EH (cell line): Measurements from ENCODE around the gene SLC12A6.

Experiments
- DNase-seq: peaks from one replicate; pipeline ENCODE4 v3.0.0-alpha.2; 2015; ENCODE audit warnings: low read depth

Gene SLC12A6

GRCh38 chr15:34330279-34330678 is 7.3 kb downstream of the SLC12A6 start:
- no peak for DNase-seq

- DNase-seq: no peak
These were observed 8.6 kb downstream of the SLC12A6 start for GRCh38 chr15:34329006-34329405.

DNA sequence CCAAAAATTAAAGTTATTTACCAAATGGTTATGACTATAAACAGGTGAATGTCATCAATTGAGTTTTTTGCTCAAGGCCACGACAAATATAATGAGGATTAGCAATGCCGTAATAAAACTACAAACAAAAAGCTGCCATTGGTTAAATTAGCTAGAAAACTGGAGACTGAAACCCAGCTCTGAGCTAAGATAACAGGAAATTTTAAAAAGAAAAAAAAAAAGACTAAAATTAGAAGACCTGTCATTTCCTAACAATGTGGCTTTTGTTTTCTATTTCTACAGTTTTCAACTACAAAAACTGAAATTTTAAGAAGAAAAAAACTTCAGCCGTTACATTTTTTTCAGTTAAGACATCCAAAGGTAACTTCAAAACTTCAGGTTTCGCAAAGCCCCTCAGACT is 9.7 kb downstream of the SLC12A6 start:
- DNase-seq: no peak

DNA sequence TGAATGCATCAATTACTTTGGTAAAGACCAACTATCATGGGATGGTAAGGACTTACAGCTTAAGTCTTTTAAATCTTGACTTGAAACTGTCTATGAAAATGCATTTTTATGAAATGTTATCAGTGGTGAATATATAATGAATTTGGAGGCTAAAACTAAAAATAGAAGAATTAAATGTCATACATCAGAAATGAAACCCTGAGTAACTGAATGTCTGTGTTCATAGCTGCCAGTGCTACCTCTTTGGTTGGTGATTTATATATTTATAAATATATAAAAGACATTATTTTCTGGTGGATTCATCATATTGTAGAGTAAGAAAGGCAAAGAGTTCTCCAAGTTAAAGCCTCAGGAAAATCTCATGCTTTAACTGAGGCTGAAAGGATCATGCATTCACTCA is 12.2 kb downstream of the SLC12A6 start:
- no peak for DNase-seq

DNA sequence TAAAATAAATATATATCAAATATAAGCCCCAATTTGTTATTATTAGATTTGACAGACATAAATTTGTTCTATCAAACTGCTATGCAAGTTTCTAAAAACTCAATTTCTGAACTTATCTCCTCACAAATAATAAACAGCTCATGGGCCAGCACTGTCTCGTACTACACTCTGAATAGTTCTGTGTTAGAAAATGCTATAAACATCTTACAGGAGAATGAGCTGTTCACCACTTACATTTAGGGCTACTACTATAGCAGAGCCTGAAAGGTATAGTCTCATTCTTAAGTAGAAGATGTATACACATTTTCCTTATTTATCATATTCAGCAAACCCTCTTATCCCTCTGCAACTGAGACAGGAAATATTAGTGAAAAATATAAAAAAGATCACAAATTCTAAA is 12.6 kb downstream of the SLC12A6 start:
- DNase-seq: no peak

- DNase-seq: no peak
These were observed 14.4 kb downstream of the SLC12A6 start for GRCh38 chr15:34323217-34323616.

GRCh38 chr15:34318277-34319079 is 19.1 kb downstream of the SLC12A6 start:
- peak; percentile 73 for DNase-seq

- DNase-seq: peak; percentile 43
These were observed 22.8 kb downstream of the SLC12A6 start for GRCh38 chr15:34314491-34315490.

- DNase-seq: no peak
These were observed 26.0 kb downstream of the SLC12A6 start for GRCh38 chr15:34311563-34311962.

- DNase-seq: peak; percentile 74
These were observed 33.0 kb downstream of the SLC12A6 start for GRCh38 chr15:34304613-34305012.

DNA sequence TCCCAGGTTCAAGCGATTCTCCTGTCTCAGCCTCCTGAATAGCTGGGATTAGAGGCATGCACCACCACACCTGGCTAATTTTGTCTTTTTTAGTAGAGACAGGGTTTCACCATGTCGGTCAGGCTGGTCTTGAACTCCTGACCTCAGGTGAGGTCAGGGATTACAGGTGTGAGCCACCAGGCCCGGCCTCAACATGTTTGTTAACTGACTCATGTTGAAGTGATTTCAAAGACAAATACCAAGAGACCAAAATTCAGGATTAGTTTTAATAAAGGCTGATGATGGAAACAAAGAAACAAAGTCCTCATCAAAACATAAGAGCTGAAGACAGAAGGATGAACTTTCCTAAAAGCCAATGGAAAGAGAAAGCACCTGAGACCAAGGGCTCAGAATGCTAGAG is 36.5 kb downstream of the SLC12A6 start:
- no peak for DNase-seq

DNA sequence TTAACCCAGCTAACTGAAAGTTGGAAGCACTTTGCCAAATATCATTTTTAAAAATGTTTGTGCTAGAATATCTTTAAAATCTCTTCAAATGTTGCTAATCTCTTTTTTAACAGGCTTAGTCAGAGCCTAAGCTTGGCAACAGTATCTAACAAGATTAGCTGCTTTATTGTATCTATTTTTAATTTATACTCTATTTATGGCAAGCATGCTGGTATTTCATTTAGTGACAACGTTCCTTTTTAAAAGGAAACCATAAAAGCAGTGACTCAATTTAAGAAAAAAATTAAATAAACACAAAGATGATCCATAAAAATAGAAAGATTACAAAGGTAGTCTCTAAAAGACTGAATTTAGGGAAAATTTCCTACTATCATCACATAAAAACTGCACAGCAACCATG is 40.5 kb downstream of the SLC12A6 start:
- peak; percentile 79 for DNase-seq

DNA sequence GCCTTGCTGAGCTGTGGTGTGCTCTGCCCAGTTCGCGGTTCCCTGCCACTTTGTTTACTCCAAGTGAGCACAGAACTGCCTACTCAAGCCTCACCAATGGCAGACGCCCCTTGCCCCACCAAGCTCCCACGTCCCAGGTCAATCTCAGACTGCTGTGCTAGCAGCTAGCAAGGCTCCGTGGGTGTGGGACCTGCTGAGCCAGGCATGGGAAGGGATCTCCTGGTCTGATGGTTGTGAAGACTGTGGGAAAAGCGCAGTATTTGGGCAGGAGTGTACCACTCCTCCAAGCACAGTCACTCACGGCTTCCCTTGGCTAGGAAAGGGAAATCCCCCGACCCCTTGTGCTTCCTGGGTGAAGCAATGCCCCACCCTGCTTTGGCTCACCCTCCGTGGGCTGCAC is 45.0 kb downstream of the SLC12A6 start:
- DNase-seq: no peak

- no peak for DNase-seq
These were observed 52.6 kb downstream of the SLC12A6 start for GRCh38 chr15:34284937-34285336.

DNA sequence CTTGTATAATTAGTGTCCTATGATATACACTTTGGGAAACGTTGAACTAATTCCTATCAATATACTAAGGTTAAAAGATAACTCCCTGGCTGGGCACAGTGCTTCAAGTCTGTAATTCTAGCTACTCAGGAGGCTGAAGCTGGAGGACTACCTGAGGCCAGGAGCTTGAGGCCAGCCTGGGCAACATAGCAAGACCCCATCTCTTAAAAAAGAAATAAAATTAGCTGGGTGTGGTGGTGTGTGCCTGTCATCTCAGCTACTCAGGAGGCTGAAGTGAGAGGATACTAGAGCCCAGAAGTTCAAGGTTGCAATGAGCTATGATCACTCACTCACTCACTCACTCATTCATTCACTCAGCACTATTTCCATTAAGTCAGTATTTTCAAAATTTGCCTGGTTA is 55.2 kb downstream of the SLC12A6 start:
- DNase-seq: no peak

- no peak for DNase-seq
These were observed 57.4 kb downstream of the SLC12A6 start for GRCh38 chr15:34280193-34280592.

GRCh38 chr15:34279368-34279767 is 58.2 kb downstream of the SLC12A6 start:
- DNase-seq: no peak

DNA sequence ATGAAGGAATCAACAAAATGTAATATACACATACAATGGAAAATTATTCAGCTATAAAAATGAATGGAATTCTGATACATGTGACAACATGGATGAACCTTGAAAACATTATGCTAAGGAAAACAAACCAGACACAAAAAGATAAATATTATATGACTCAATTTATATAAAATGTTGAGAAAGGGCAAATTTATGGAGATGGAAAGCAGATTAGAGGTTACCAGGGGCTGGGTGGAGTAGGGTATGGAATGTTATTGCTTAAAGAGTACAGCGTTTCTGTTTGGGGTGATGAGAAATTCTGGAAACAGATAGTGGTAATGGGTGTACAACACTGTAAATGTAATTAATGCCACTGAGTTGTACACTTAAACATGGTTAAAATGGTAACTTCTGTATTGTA is 61.9 kb downstream of the SLC12A6 start:
- DNase-seq: peak; percentile 29

DNA sequence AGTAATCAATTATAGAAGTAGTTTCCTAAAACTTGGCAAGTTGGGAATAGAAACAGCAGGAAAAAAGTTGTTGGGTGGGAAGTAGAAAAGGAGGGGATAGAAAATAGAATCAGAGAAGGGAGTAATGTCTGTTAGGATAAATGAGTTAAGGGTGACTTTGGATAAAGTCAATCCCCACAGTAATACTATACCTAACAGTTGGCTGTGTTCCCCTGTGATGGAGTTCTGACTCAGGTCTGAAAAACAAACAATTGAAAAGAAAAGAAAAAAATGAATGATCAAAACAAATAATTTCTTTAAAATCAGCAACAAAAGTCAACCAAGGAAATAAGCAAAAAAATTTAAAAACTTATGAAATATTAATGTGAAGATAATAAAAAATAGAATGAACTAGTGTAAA is 62.4 kb downstream of the SLC12A6 start:
- DNase-seq: no peak

DNA sequence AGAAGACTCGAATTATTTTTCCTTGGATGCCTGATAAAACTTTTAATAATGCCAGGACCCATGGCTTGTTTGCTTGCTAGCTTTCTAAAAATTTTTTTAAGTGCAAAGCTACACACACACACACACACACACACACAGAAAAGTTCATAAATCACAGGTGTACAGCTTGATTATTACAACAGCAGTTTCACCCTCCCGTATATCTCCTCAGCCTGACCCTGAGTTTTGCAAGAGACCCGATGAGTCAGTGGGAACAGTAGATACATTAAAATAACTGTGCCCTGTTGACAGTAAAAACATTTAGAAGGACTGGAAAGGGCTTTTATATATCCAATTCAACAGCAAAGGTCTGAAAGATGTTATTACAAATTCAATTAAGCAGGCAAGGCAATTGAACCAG is 66.1 kb downstream of the SLC12A6 start:
- DNase-seq: peak; percentile 76

- DNase-seq: peak; percentile 9
These were observed 70.8 kb downstream of the SLC12A6 start for GRCh38 chr15:34266751-34267150.

DNA sequence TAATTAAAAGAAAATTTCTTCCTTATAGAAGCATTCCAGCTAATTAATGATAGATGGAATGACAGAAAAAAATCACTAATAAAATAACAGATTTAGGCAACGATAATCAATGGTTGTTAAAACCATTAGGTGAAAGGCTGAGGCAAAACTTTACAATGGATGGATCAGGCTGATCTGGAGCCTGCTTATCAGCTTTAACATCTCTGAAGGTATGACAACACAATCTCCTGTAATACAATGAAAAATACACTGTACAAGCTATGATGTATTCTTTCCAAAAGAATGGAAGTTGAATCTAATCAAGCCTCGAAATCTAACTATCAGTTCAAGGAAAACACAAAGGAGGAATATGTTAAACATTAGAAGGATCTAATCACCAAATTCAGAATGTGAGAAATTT is 73.5 kb downstream of the SLC12A6 start:
- DNase-seq: no peak

DNA sequence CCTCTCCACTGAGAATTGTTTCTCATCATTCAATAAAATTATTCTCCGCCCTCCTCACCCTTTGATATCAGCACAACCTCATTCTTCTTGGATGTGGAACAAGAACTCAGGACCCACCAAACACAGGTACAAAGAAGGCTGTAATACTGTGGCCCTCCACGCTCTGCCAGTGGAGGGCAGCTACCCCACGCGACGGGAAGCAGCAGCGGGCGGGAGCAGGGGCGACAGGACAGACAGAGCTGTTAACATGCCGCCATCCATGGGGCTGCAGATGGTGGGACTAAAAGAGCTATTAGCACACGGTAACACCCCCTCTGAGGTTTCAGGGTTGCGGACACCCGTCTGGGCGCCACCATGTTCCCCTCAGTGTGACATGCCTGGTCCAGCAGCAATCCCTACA is 75.2 kb downstream of the SLC12A6 start:
- no peak for DNase-seq
